GM12878 (cell line): ENCODE measurements around the gene RFX7. TPM values are rescaled to one million over a fixed set of nuclear protein-coding genes. Genes with fewer than 3 reads are reported as not detected.

ENCODE experiments used
- ATAC-seq: fragments of 200-7000 bp; cut with Tn5 transposase; 3 replicates; pipeline ENCODE4 v1.9.1; 2020; ENCODE audit warnings: mild to moderate bottlenecking, moderate library complexity
- BruUV-seq: library from RNA; stranded (reverse); fragments of 400-500 nt; replicated peaks from 2 replicates; lab custom pipeline; 2021; lab: Mats Ljungman, UMichigan
- CTCF ChIA-PET: fragments of 300-600 bp; sonication (Branson Sonifier 250); formaldehyde crosslinking; extraction: SDS; loops from one replicate; lab custom pipeline; 2021; ENCODE audit warnings: inconsistent platforms; lab: Yijun Ruan, JAX
- POLR2A ChIA-PET: fragments of 350-600 bp; formaldehyde crosslinking; extraction: SDS; loops from one replicate; lab custom pipeline; 2021; ENCODE audit warnings: inconsistent platforms; lab: Charles Lee
- RAD21 ChIA-PET: fragments of 300-600 bp; sonication (Branson Sonifier 250); formaldehyde crosslinking; loops from one replicate; lab custom pipeline; 2023; ENCODE audit warnings: antibody characterized with exemption; ENCODE audit not compliant: unreplicated experiment; lab: Charles Lee
- SMC1A ChIA-PET: fragments of 300-600 bp; sonication (Branson Sonifier 250); formaldehyde crosslinking; loops from one replicate; lab custom pipeline; 2023; ENCODE audit not compliant: unreplicated experiment, uncharacterized antibody; lab: Charles Lee
- DNase-seq: peaks from one replicate; pipeline ENCODE4 v3.0.0-alpha.2; 2011; ENCODE audit warnings: low read depth, low spot score
- FAIRE-seq: peaks from 3 replicates; lab custom pipeline; 2011; peaks lifted over from hg19 to GRCh38; lab: Jason Lieb, UNC
- H2AFZ ChIP-seq: 2 replicates; pipeline ENCODE4 v1.6.0; 2011; ENCODE audit warnings: low read depth, low read length, control low read depth; ENCODE audit not compliant: control insufficient read depth
- H3K27ac ChIP-seq: 2 replicates; pipeline ENCODE4 v1.5.1; 2011; ENCODE audit warnings: control low read depth; ENCODE audit not compliant: control insufficient read depth, insufficient read depth
- H3K27me3 ChIP-seq, 2 experiments: replicated peaks in 1 of 2; 2 replicates each; pipeline versions ENCODE4 v1.6.0 to v1.6.1; 2011; ENCODE audit warnings: low read length in 1 of 2; ENCODE audit not compliant: control insufficient read depth in 2 of 2, insufficient read depth in 2 of 2
- H3K36me3 ChIP-seq, 2 experiments: 2 replicates each; pipeline ENCODE4 v1.5.1; 2011; ENCODE audit warnings: low read length in 1 of 2; ENCODE audit not compliant: control insufficient read depth in 2 of 2, insufficient read depth in 2 of 2
- H3K4me1 ChIP-seq: 2 replicates; pipeline ENCODE4 v1.6.1; 2011; ENCODE audit warnings: mild to moderate bottlenecking, low read length, moderate library complexity, mixed read lengths; ENCODE audit not compliant: control insufficient read depth, insufficient read depth
- H3K4me2 ChIP-seq: 2 replicates; pipeline ENCODE4 v1.6.0; 2011; ENCODE audit warnings: control low read depth; ENCODE audit not compliant: control insufficient read depth, insufficient read depth
- H3K4me3 ChIP-seq: fragments of 200-600 bp; sonication (generic); 2 replicates; pipeline ENCODE4 v1.5.1; 2016
- H3K79me2 ChIP-seq: 2 replicates; pipeline ENCODE4 v1.6.0; 2011; ENCODE audit warnings: low read length; ENCODE audit not compliant: control insufficient read depth, insufficient read depth
- H3K9ac ChIP-seq: 2 replicates; pipeline ENCODE4 v1.8.0; 2011; ENCODE audit warnings: low read length, control low read depth, mixed read lengths; ENCODE audit not compliant: control insufficient read depth, insufficient read depth
- H3K9me3 ChIP-seq: replicated peaks from 3 replicates; pipeline ENCODE4 v1.5.1; 2011; ENCODE audit warnings: mild to moderate bottlenecking, low read length; ENCODE audit not compliant: control insufficient read depth, insufficient read depth
- H4K20me1 ChIP-seq: 2 replicates; pipeline ENCODE4 v1.6.0; 2011; ENCODE audit not compliant: control insufficient read depth, insufficient read depth
- BACH1 ChIP-seq: fragments of 450-650 bp; IDR thresholded peaks from 2 replicates; pipeline ENCODE4 v1.6.1; 2017; ENCODE audit warnings: mild to moderate bottlenecking, borderline replicate concordance
- BHLHE40 ChIP-seq, 2 experiments: fragments of 450-650 bp in 1 of 2; IDR thresholded peaks; 2 replicates each; pipeline ENCODE4 v1.6.1; 2011 to 2017; ENCODE audit warnings: low read depth in 2 of 2, borderline replicate concordance in 1 of 2, improper control_type of control experiment in 1 of 2, low read length in 1 of 2, mild to moderate bottlenecking in 1 of 2
- CHD4 ChIP-seq: fragments of 200-600 bp; sonication (generic); IDR thresholded peaks from 2 replicates; pipeline ENCODE4 v1.6.1; 2016; ENCODE audit warnings: mild to moderate bottlenecking
- CREM ChIP-seq: IDR thresholded peaks from 2 replicates; pipeline ENCODE4 v1.6.1; 2014; ENCODE audit warnings: antibody characterized with exemption, low read depth
- DPF2 ChIP-seq: fragments of 450-650 bp; IDR thresholded peaks from 2 replicates; pipeline ENCODE4 v1.6.1; 2017; ENCODE audit warnings: mild to moderate bottlenecking
- MTA3 ChIP-seq: IDR thresholded peaks from 2 replicates; pipeline ENCODE4 v1.6.1; 2012; ENCODE audit warnings: low read length, inconsistent platforms, borderline replicate concordance
- POLR2AphosphoS2 ChIP-seq: IDR thresholded peaks from 2 replicates; pipeline ENCODE4 v1.6.1; 2011; ENCODE audit warnings: low read depth, mild to moderate bottlenecking, low read length, improper control_type of control experiment, moderate library complexity
- STAT1 ChIP-seq: fragments of 450-650 bp; conservative IDR thresholded peaks from 2 replicates; pipeline ENCODE4 v1.6.1; 2014; ENCODE audit warnings: antibody characterized with exemption, mild to moderate bottlenecking
- STAT3 ChIP-seq: IDR thresholded peaks from 2 replicates; pipeline ENCODE4 v1.6.1; 2011; ENCODE audit warnings: low read depth, low read length, improper control_type of control experiment
- ZNF24 ChIP-seq: fragments of 450-650 bp; IDR thresholded peaks from 2 replicates; pipeline ENCODE4 v1.6.1; 2017; ENCODE audit warnings: antibody characterized with exemption, mild to moderate bottlenecking
- ZNF274 ChIP-seq: IDR thresholded peaks from one replicate; pipeline ENCODE4 v1.8.0; 2011; ENCODE audit not compliant: insufficient read length, insufficient read depth
- WGBS: methylation state at CpG from one replicate; pipeline ENCODE4 v1.1.6; 2016; ENCODE audit warnings: low lambda C conversion rate; ENCODE audit not compliant: insufficient replicate concordance, insufficient coverage; ENCODE audit errors: missing lambda C conversion rate; 5-methylcytosine and 5-hydroxymethylcytosine counted together
- in situ Hi-C: fragments of 300-500 bp; cut with MboI; formaldehyde crosslinking; loops from 9 replicates; pipeline ENCODE4 v1.14.3; 2018; ENCODE audit warnings: mixed read lengths
- intact Hi-C: fragments of 100-400 bp; cut with micrococcal nuclease; formaldehyde crosslinking; loops from one replicate; pipeline ENCODE4 v1.14.2; 2022; ENCODE audit not compliant: unreplicated experiment
- polyA plus RNA-seq, 11 experiments: library from polyadenylated mRNA; depleted of rRNA in 4 of 11; unstranded in 6 of 11; stranded (reverse) in 5 of 11; fragments of >200 nt; fragmentation: Nextera tagmentation in 4 of 11; fragmentation: Illumina TruSeq in 1 of 11; extraction: Ambion mirVana in 4 of 11; extraction: Trizol in 1 of 11; gene quantifications; 1 replicate in 1 of 11; 2 replicates in 10 of 11; pipeline versions ENCODE4 v1.2.1 to v1.2.3, GENCODE V29; 2011 to 2016; ENCODE audit warnings: inconsistent platforms in 2 of 11, missing spikeins in 2 of 11, low read depth in 1 of 11
- total RNA-seq, 4 experiments: library from RNA; depleted of rRNA in 3 of 4; stranded (reverse); fragments of >200 nt in 3 of 4; fragmentation: Illumina TruSeq in 1 of 4; extraction: Trizol in 1 of 4; gene quantifications; 2 replicates each; pipeline versions ENCODE4 v1.2.1 to v1.2.3, GENCODE V29; 2013 to 2021

The RFX7 gene
- total and polyA plus RNA-seq, 10 of the 15 experiments (the other 5 are each of a cell fraction or from before 2014, with no cell fraction given), result 3.2 to 31.4 (median 10.7) TPM

DNA sequence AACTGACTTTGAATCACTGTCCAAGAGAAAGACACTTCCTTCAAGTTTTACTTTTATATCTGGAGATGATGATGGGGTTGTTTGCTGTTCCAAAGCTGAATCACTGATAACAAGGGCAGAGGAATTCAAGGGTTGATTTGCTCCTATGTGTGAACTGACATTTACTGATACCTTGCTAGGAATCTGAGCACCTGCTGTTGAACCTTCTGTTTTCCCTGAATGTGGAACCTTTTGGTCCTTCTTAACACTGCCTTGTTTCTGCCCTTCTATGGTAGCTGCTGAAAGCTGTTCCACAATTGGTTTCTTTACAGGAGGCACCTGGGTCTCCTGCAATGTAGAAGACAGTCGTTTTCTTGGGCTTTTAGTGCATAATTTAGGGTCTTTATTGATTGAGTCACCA lies 148.3 kb downstream of the RFX7 start (continued):
- no peak for TF ChIP-seq BHLHE40 (IDR thresholded peaks at IDR 0.05; ENCODE audit: borderline replicate concordance in 1 of 2, low read depth in 2 of 2, low read length in 1 of 2)
- no peak for TF ChIP-seq CHD4
- TF ChIP-seq MTA3, result no peak

DNA sequence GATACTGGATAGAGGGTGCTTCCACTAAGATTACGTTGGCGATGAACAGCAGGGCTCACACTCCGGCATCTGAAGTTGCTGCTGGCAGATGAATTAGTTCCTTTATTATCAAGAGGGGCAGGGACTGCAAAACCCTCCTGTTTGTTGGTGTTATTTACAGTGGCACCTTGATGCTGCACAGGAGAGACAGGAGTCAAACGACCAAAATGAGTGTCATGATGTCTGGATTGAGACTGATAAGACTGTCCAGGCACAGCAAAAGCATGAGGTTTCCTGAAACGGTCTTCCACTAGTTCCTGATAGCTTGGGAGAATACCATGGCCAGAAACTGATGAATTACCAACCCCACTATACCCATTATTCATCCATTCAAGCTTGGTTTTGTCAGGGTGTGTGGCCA lies 149.5 kb downstream of the RFX7 start:
- in situ Hi-C loops (no loop called here), intact Hi-C loops (no loop called here)
- no peak for FAIRE-seq
- no peak overlapping the region for H3K4me2 ChIP-seq
- ATAC-seq, result no peak
- H4K20me1 ChIP-seq, result no peaks in the 10 kb centered on the region
- no peak for TF ChIP-seq STAT3
- no peak for TF ChIP-seq ZNF274
- TF ChIP-seq CREM, result no peak
- no peak for TF ChIP-seq POLR2AphosphoS2
- no peak for TF ChIP-seq ZNF24
- no peak for TF ChIP-seq STAT1
- TF ChIP-seq DPF2, result no peak
- no peak for TF ChIP-seq BACH1
- no peaks in the 10 kb centered on the region for H3K27me3 ChIP-seq
- RAD21 ChIA-PET, result no interaction called here
- no peaks in the 10 kb centered on the region for H3K9me3 ChIP-seq
- POLR2A ChIA-PET, result no interaction called here
- no peak overlapping the region for H3K4me3 ChIP-seq
- H3K27ac ChIP-seq, result no peak overlapping the region
- no peak for DNase-seq
- CTCF ChIA-PET, result no interaction called here
- H3K79me2 ChIP-seq, result no peaks in the 10 kb centered on the region
- BruUV-seq, result no TSS peak
- SMC1A ChIA-PET, result no interaction called here
- peaks cover 16 to 37% of the 10 kb centered on the region in 2 experiments for H3K36me3 ChIP-seq
- H2AFZ ChIP-seq, result no peak overlapping the region
- no peaks in the 10 kb centered on the region for H3K4me1 ChIP-seq
- H3K9ac ChIP-seq, result no peak overlapping the region
- 96% methylated on average over 5 of the region's 5 CpGs for WGBS
